Neural progenitor cell (in vitro differentiated cells): ENCODE measurements around the gene CCL18. TPM values are rescaled to one million over a fixed set of nuclear protein-coding genes. Genes with fewer than 3 reads are reported as not detected.
"Not testable (repeated sequence)": the region's sequence is repeated elsewhere in the genome, so short reads cannot be mapped to it uniquely, and the experiment has no call there.

Experiments
- DNase-seq: peaks from one replicate; pipeline ENCODE4 v3.0.0-alpha.2; 2016; ENCODE audit warnings: low spot score
- H2AFZ ChIP-seq: fragments of 200-600 bp; sonication (generic); replicated peaks from 2 replicates; pipeline ENCODE4 v1.6.1; 2016; ENCODE audit warnings: antibody characterized with exemption
- H3F3A ChIP-seq: fragments of 200-600 bp; sonication (generic); 2 replicates; pipeline ENCODE4 v1.6.1; 2016; ENCODE audit warnings: antibody characterized with exemption, low read depth
- H3K27ac ChIP-seq: fragments of 200-600 bp; sonication (generic); 2 replicates; pipeline ENCODE4 v1.5.1; 2016; ENCODE audit warnings: mild to moderate bottlenecking
- H3K27me3 ChIP-seq: fragments of 200-600 bp; sonication (generic); 2 replicates; pipeline ENCODE4 v1.6.1; 2016; ENCODE audit warnings: mild to moderate bottlenecking, moderate library complexity
- H3K36me3 ChIP-seq: fragments of 200-600 bp; sonication (generic); 2 replicates; pipeline ENCODE4 v1.5.1; 2016
- H3K4me1 ChIP-seq: fragments of 200-600 bp; sonication (generic); 2 replicates; pipeline ENCODE4 v1.6.1; 2016; ENCODE audit warnings: mixed run types
- H3K4me2 ChIP-seq: fragments of 200-600 bp; sonication (generic); 2 replicates; pipeline ENCODE4 v1.6.1; 2016
- H3K4me3 ChIP-seq: fragments of 200-600 bp; sonication (generic); 2 replicates; pipeline ENCODE4 v1.5.1; 2016
- H3K79me2 ChIP-seq: fragments of 200-600 bp; sonication (generic); 2 replicates; pipeline ENCODE4 v1.6.1; 2016; ENCODE audit warnings: low read depth
- H3K9ac ChIP-seq: fragments of 200-600 bp; sonication (generic); 2 replicates; pipeline ENCODE4 v1.6.1; 2016
- H3K9me3 ChIP-seq: fragments of 200-600 bp; sonication (generic); 2 replicates; pipeline ENCODE4 v1.5.1; 2016; ENCODE audit warnings: low read depth
- H4K20me1 ChIP-seq: fragments of 200-600 bp; sonication (generic); 2 replicates; pipeline ENCODE4 v1.6.1; 2016; ENCODE audit warnings: low read depth
- H3K27ac Mint-ChIP-seq: 3 replicates; pipeline ENCODE4 v1.8.0; 2021; ENCODE audit warnings: mixed read lengths
- H3K27me3 Mint-ChIP-seq: 2 replicates; pipeline ENCODE4 v1.8.0; 2022; ENCODE audit warnings: low read depth, mild to moderate bottlenecking, inconsistent platforms, moderate library complexity, mixed read lengths; ENCODE audit not compliant: insufficient read depth
- H3K36me3 Mint-ChIP-seq: 3 replicates; pipeline ENCODE4 v1.8.0; 2021; ENCODE audit warnings: mixed read lengths
- H3K4me1 Mint-ChIP-seq: 3 replicates; pipeline ENCODE4 v1.8.0; 2021; ENCODE audit warnings: mixed read lengths
- H3K4me3 Mint-ChIP-seq: 3 replicates; pipeline ENCODE4 v1.8.0; 2021; ENCODE audit warnings: mild to moderate bottlenecking, moderate library complexity, mixed read lengths
- H3K9me3 Mint-ChIP-seq: 3 replicates; pipeline ENCODE4 v1.8.0; 2020; ENCODE audit warnings: mixed read lengths
- EZH2 ChIP-seq: fragments of 200-600 bp; sonication (generic); IDR thresholded peaks from 2 replicates; pipeline ENCODE4 v1.6.1; 2017; ENCODE audit warnings: antibody characterized with exemption, mild to moderate bottlenecking, moderate library complexity
- EZH2phosphoT487 ChIP-seq: fragments of 200-600 bp; sonication (generic); IDR thresholded peaks from 2 replicates; pipeline ENCODE4 v1.6.1; 2017; ENCODE audit warnings: antibody characterized with exemption
- total RNA-seq: library from RNA; depleted of rRNA; stranded (reverse); fragments of >200 nt; gene quantifications from 2 replicates; pipeline ENCODE4 v1.2.3, GENCODE V29; 2015; ENCODE audit warnings: low replicate concordance
- TF ChIP-seq, protein P1 (sequence below): fragments of 200-600 bp; sonication (generic); IDR thresholded peaks from 2 replicates; pipeline ENCODE4 v1.5.1; 2017; ENCODE audit warnings: antibody characterized with exemption, mild to moderate bottlenecking

The CCL18 gene
- total RNA-seq, 1 donor from 2014 or later = not detected

DNA sequence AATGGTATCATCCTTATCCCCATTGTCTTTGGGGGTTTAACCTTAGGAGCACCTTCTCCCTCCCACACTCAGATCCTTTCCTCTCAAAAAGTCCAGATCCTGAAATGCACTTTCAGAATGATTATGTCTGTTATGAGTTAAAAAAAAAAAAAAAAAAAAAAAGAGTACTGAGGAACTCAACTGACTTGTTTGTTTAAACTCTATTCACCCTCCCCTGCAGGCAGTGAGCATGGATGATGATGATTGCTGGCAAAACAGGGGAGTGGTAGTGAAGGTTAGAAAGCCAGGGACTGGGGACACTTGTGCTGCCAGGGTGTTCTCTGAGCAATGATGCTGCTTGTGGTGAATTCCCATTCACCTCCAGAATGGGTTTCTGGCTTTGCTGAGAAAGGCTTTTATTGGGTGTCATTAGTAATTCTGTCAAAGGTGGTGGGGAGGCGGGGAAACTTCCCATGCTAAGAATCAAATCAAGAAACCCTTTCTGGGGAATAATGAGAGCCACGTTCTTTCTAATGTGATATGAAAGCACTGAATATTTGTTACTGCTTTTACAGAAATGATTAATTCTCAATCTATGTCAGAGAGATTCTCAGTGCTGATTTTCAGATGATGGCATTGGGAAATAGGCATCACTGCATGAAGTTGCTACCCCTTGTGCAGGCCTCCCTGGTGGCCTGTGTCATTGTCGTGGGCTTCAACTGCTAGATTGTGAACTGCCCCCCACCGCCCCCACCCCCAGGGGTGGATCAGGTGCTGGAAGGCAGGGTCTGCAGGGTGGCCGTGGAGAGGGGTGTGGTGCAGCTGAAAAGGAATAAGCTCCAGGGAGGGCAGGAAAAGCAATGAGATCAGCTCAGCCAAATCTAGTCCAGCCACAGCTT, 53.7 kb downstream of the CCL18 start:
- TF ChIP-seq EZH2 = no peak
- TF ChIP-seq EZH2phosphoT487 = no peak
- TF ChIP-seq, protein P1, sequence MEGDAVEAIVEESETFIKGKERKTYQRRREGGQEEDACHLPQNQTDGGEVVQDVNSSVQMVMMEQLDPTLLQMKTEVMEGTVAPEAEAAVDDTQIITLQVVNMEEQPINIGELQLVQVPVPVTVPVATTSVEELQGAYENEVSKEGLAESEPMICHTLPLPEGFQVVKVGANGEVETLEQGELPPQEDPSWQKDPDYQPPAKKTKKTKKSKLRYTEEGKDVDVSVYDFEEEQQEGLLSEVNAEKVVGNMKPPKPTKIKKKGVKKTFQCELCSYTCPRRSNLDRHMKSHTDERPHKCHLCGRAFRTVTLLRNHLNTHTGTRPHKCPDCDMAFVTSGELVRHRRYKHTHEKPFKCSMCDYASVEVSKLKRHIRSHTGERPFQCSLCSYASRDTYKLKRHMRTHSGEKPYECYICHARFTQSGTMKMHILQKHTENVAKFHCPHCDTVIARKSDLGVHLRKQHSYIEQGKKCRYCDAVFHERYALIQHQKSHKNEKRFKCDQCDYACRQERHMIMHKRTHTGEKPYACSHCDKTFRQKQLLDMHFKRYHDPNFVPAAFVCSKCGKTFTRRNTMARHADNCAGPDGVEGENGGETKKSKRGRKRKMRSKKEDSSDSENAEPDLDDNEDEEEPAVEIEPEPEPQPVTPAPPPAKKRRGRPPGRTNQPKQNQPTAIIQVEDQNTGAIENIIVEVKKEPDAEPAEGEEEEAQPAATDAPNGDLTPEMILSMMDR = no peak
- Histone ChIP-seq H3K36me3 (no peaks in the 10 kb centered on the region), H3K4me1 (peaks cover 14% of the 10 kb centered on the region), H4K20me1 (no peaks in the 10 kb centered on the region), H3K4me3 (no peak overlapping the region), H3K27ac (no peak overlapping the region), H3K4me2 (peak overlapping the region; percentile 12), H3K79me2 (no peaks in the 10 kb centered on the region), H3K9me3 (no peaks in the 10 kb centered on the region), H3F3A (peaks cover 4% of the 10 kb centered on the region), H3K27me3 (no peaks in the 10 kb centered on the region), H2AFZ (no peak overlapping the region), H3K9ac (no peak overlapping the region)
- DNase-seq = peak; percentile 21
- no peaks in the 10 kb centered on the region for H3K4me1 Mint-ChIP-seq
- H3K4me3 Mint-ChIP-seq = no peak overlapping the region
- H3K27ac Mint-ChIP-seq = no peak overlapping the region
- peaks cover 4% of the 10 kb centered on the region for H3K27me3 Mint-ChIP-seq
- no peaks in the 10 kb centered on the region for H3K36me3 Mint-ChIP-seq
- H3K9me3 Mint-ChIP-seq = peaks cover 3% of the 10 kb centered on the region

DNA sequence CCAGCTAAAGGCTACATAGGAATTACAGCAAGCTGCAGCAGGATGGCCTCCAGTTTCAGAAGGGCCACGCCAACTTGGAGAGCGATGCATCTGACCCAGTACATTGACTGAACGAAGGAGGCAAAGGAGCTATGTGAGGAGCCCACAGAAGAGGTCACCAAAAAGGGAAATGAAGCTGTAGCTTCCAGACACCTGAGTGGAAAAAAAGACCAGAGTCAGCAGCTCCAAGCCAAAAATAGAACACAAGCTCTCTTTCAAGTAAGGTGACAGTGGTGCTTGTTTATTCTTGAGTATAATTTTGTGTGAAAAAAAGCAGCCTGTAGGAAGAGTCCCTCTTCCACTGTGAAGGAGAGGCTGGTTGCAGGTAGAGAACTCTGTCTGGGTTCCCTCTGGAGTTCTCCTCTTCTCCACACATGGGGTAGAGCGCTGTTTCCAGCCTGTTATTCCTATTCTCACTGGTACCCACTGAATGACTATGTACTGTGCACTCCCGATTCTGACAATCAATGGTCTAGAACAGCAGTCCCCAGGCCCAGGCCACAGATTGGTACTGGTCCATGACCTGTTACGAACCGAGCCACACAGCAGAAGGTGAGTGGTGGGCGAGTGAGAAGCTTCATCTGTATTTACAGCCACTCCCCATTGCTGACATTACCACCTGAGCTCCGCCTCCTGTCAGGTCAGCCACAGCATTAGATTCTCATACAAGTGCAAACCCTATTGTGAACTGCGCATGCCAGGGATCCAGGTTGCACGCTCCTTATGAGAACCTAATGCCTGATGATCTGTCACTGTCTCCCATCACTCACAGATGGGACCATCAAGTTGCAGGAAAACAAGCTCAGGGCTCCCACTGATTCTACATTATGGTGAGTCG, 54.6 kb downstream of the CCL18 start:
- Mint-ChIP-seq H3K27ac (no peak overlapping the region), H3K27me3 (peaks cover 4% of the 10 kb centered on the region), H3K4me1 (no peaks in the 10 kb centered on the region), H3K4me3 (no peak overlapping the region), H3K9me3 (peaks cover 3% of the 10 kb centered on the region), H3K36me3 (no peaks in the 10 kb centered on the region)
- no peak for TF ChIP-seq EZH2
- TF ChIP-seq EZH2phosphoT487 = no peak
- TF ChIP-seq, protein P1 = no peak
- DNase-seq = no peak
- H3K9me3 ChIP-seq = no peaks in the 10 kb centered on the region
- no peak overlapping the region for H3K4me3 ChIP-seq
- no peak overlapping the region for H3K9ac ChIP-seq
- H4K20me1 ChIP-seq = no peaks in the 10 kb centered on the region
- H3K4me2 ChIP-seq = peak overlapping the region; percentile 12
- H3K27ac ChIP-seq = no peak overlapping the region
- no peaks in the 10 kb centered on the region for H3K36me3 ChIP-seq
- H2AFZ ChIP-seq = no peak overlapping the region
- H3F3A ChIP-seq = peaks cover 4% of the 10 kb centered on the region
- no peaks in the 10 kb centered on the region for H3K79me2 ChIP-seq
- peaks cover 14% of the 10 kb centered on the region for H3K4me1 ChIP-seq
- H3K27me3 ChIP-seq = no peaks in the 10 kb centered on the region

DNA sequence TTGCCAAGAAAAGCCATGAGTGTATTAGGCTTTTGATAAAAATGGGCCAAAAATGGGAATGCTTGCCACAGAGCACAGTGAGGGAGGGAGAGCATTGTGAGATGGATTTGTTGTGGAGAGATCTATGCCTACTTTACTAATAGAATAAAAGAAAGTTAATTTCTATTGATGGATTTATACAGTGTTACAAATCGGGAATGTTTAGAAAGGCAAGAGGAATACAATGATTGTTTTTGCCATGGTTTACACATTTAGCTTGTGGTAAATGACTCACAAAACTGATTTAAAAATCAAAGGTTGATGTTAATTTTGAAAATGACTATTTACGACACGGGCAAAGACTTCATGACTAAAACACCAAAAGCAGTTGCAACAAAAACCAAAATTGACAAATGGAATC, 56.1 kb downstream of the CCL18 start:
- Histone ChIP-seq H3K36me3 (no peaks in the 10 kb centered on the region), H3K4me1 (peaks cover 14% of the 10 kb centered on the region), H3K79me2 (no peaks in the 10 kb centered on the region), H3K9ac (no peak overlapping the region), H3K4me2 (no peak overlapping the region), H3K27me3 (no peaks in the 10 kb centered on the region), H3K4me3 (no peak overlapping the region), H4K20me1 (no peaks in the 10 kb centered on the region), H3K9me3 (no peaks in the 10 kb centered on the region), H2AFZ (no peak overlapping the region), H3F3A (peaks cover 4% of the 10 kb centered on the region), H3K27ac (no peak overlapping the region)
- Mint-ChIP-seq H3K4me1 (no peaks in the 10 kb centered on the region), H3K27me3 (peaks cover 2% of the 10 kb centered on the region), H3K9me3 (peaks cover 3% of the 10 kb centered on the region), H3K27ac (no peak overlapping the region), H3K36me3 (no peaks in the 10 kb centered on the region), H3K4me3 (no peak overlapping the region)
- DNase-seq = no peak
- TF ChIP-seq EZH2 (no peak), EZH2phosphoT487 (no peak)
- TF ChIP-seq, protein P1 = no peak

DNA sequence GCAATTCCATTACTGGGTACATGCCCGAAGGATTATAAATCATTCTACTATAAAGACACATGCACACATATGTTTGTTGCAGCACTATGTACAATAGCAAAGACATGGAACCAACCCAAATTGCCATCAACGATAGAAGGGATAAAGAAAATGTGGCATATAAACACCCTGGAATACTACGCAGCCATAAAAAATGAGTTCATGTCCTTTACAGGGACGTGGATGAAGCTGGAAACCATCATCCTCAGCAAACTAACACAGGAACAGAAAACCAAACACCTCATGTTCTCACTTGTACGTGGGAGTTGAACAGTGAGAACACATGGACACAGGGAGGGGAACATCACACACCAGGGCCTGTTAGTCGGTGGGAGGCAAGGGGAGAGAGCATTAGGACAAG, 57.0 kb downstream of the CCL18 start:
- not testable (repeated sequence) for H3K36me3 ChIP-seq, H2AFZ ChIP-seq, H3K27ac Mint-ChIP-seq, H3K27me3 ChIP-seq, H3K9me3 ChIP-seq, H3K4me1 Mint-ChIP-seq, H3K27me3 Mint-ChIP-seq, H3K9ac ChIP-seq, H3K79me2 ChIP-seq, H3K4me3 ChIP-seq, H3F3A ChIP-seq, H3K36me3 Mint-ChIP-seq, H3K27ac ChIP-seq, H3K9me3 Mint-ChIP-seq, H4K20me1 ChIP-seq, DNase-seq, H3K4me2 ChIP-seq
- peak overlapping the region; percentile 44 for H3K4me3 Mint-ChIP-seq
- peaks cover 14% of the 10 kb centered on the region for H3K4me1 ChIP-seq
